ENCODE measurements around the gene OR52N2.

OR52N2 gene

GRCh38 chr11:5808500-5809121 lies at the start of gene OR52N2:
OR52N2 (plus strand) TSS chr11:5808924; CDS start chr11:5820336, 11,412 bp downstream.
- DNase-seq, result peak; percentile 54

- DNase-seq, result no peak
Measured at GRCh38 chr11:5767056-5767455, 41.7 kb upstream of the OR52N2 start.

- no peak for DNase-seq
Measured at GRCh38 chr11:5783255-5783654, 25.5 kb upstream of the OR52N2 start, which contains the start of gene OR52N5. OR52N5 (minus strand) TSS chr11:5783355; CDS start chr11:5778634, 4,721 bp downstream.

- no peak for DNase-seq
Measured at GRCh38 chr11:5791165-5791564, 17.6 kb upstream of the OR52N2 start, which contains the start of gene OR52N1. OR52N1 (minus strand) TSS chr11:5791265; CDS start chr11:5788816, 2,449 bp downstream.

- DNase-seq, result no peak
Measured at GRCh38 chr11:5796541-5796940, 12.2 kb upstream of the OR52N2 start.

GRCh38 chr11:5803982-5804381 lies 4.7 kb upstream of the OR52N2 start:
- no peak for DNase-seq

- no peak for DNase-seq
Measured at GRCh38 chr11:5807580-5807979, 1.1 kb upstream of the OR52N2 start.

- no peak for DNase-seq
Measured at GRCh38 chr11:5809122-5809519, 397 bp downstream of the OR52N2 start.

- DNase-seq, result no peak
Measured at GRCh38 chr11:5809905-5810795, 1.4 kb downstream of the OR52N2 start.

GRCh38 chr11:5815534-5815933 lies 6.8 kb downstream of the OR52N2 start:
- no peak for DNase-seq

- DNase-seq, result no peak
Measured at GRCh38 chr11:5818245-5818886, 9.6 kb downstream of the OR52N2 start.

- no peak for DNase-seq
Measured at GRCh38 chr11:5831196-5831829, 22.6 kb downstream of the OR52N2 start.

- no peak for DNase-seq
Measured at GRCh38 chr11:5833446-5833845, 24.7 kb downstream of the OR52N2 start.

- no peak for DNase-seq
Measured at GRCh38 chr11:5837695-5838094, 29.0 kb downstream of the OR52N2 start.

GRCh38 chr11:5841797-5842196 lies 33.1 kb downstream of the OR52N2 start, which contains the start of gene OR52E6:
OR52E6 (minus strand) TSS chr11:5841897; CDS start chr11:5841897, 0 bp downstream.
- DNase-seq, result no peak

- DNase-seq, result no peak
Measured at GRCh38 chr11:5846701-5847100, 38.0 kb downstream of the OR52N2 start.

GRCh38 chr11:5847711-5848110 lies 39.0 kb downstream of the OR52N2 start:
- no peak for DNase-seq

GRCh38 chr11:5851002-5851401 lies 42.3 kb downstream of the OR52N2 start:
- no peak for DNase-seq

GRCh38 chr11:5857590-5857989 lies 48.9 kb downstream of the OR52N2 start, which contains the start of gene OR52E8:
OR52E8 (minus strand) TSS chr11:5857690; CDS start chr11:5857690, 0 bp downstream.
- DNase-seq, result no peak

GRCh38 chr11:5865826-5866225 lies 57.1 kb downstream of the OR52N2 start:
- DNase-seq, result no peak

All from stimulated activated CD4-positive, alpha-beta T cell treated with anti-CD3 and anti-CD28 coated beads, Interleukin-12 subunit alpha, Interleukin-12 subunit beta, amount 100 ng/mL, for 4 hours (primary cell).